Measurements from ENCODE around the gene PEAK1. TPM values are rescaled to one million over a fixed set of nuclear protein-coding genes. Genes with fewer than 3 reads are reported as not detected.

The PEAK1 gene
- total RNA-seq: 8.8 TPM

- peak; percentile 99 for DNase-seq (ENCODE audit: low spot score)
Observed at GRCh38 chr15:77419836-77420609, at the start of gene PEAK1. PEAK1 (minus strand) TSS chr15:77420104; CDS start chr15:77181926, 238,178 bp downstream.

GRCh38 chr15:77468896-77469295 lies 49.0 kb upstream of the PEAK1 start:
- DNase-seq (ENCODE audit: low spot score) (no peak), ATAC-seq (no peak)

More at GRCh38 chr15:77419836-77420609, at the start of gene PEAK1:
- peak; percentile 90 for ATAC-seq

GRCh38 chr15:77466521-77466920 lies 46.6 kb upstream of the PEAK1 start:
- DNase-seq (ENCODE audit: low spot score): no peak
- no peak for ATAC-seq

- peak; percentile 47 for ATAC-seq
- DNase-seq (ENCODE audit: low spot score): no peak
Observed at GRCh38 chr15:77464129-77464865, 44.4 kb upstream of the PEAK1 start.

GRCh38 chr15:77461486-77461885 lies 41.6 kb upstream of the PEAK1 start:
- no peak for ATAC-seq
- DNase-seq (ENCODE audit: low spot score): no peak

GRCh38 chr15:77459031-77459430 lies 39.1 kb upstream of the PEAK1 start:
- no peak for ATAC-seq
- DNase-seq (ENCODE audit: low spot score): no peak

- ATAC-seq (no peak), DNase-seq (ENCODE audit: low spot score) (no peak)
Observed at GRCh38 chr15:77457905-77458265, 38.0 kb upstream of the PEAK1 start.

GRCh38 chr15:77457191-77457904 lies 37.4 kb upstream of the PEAK1 start:
- ATAC-seq: no peak
- no peak for DNase-seq (ENCODE audit: low spot score)

- DNase-seq (ENCODE audit: low spot score) (no peak), ATAC-seq (no peak)
Observed at GRCh38 chr15:77456746-77457145, 36.8 kb upstream of the PEAK1 start.

- ATAC-seq: no peak
- DNase-seq (ENCODE audit: low spot score): no peak
Observed at GRCh38 chr15:77455696-77456321, 35.9 kb upstream of the PEAK1 start.

- DNase-seq (ENCODE audit: low spot score): no peak
- ATAC-seq: no peak
Observed at GRCh38 chr15:77454951-77455350, 35.0 kb upstream of the PEAK1 start.

- ATAC-seq (no peak), DNase-seq (ENCODE audit: low spot score) (no peak)
Observed at GRCh38 chr15:77454265-77454664, 34.4 kb upstream of the PEAK1 start.

- ATAC-seq: no peak
- DNase-seq (ENCODE audit: low spot score): no peak
Observed at GRCh38 chr15:77446840-77447390, 27.0 kb upstream of the PEAK1 start.

- DNase-seq (ENCODE audit: low spot score) (no peak), ATAC-seq (no peak)
Observed at GRCh38 chr15:77440378-77440999, 20.6 kb upstream of the PEAK1 start.

- no peak for DNase-seq (ENCODE audit: low spot score)
- ATAC-seq: no peak
Observed at GRCh38 chr15:77437264-77437663, 17.4 kb upstream of the PEAK1 start.

GRCh38 chr15:77436822-77437221 lies 16.9 kb upstream of the PEAK1 start:
- no peak for DNase-seq (ENCODE audit: low spot score)
- ATAC-seq: no peak

- DNase-seq (ENCODE audit: low spot score) (no peak), ATAC-seq (no peak)
Observed at GRCh38 chr15:77430652-77431051, 10.7 kb upstream of the PEAK1 start.

- no peak for ATAC-seq
- DNase-seq (ENCODE audit: low spot score): no peak
Observed at GRCh38 chr15:77430213-77430612, 10.3 kb upstream of the PEAK1 start.

- DNase-seq (ENCODE audit: low spot score) (no peak), ATAC-seq (no peak)
Observed at GRCh38 chr15:77426871-77427270, 7.0 kb upstream of the PEAK1 start.

GRCh38 chr15:77426377-77426776 lies 6.5 kb upstream of the PEAK1 start:
- no peak for DNase-seq (ENCODE audit: low spot score)
- ATAC-seq: no peak

All from left lobe of liver (tissue), 2 donors.